NCI-H2081 treated with DMSO at 0.1 percent for 48 hours (cell line): ENCODE results near the gene DNAJB12.
A peak's percentile ranks its signal among the peaks of the same experiment; 100 is the strongest.
"Not testable (repeated sequence)": the region's sequence is repeated elsewhere in the genome, so short reads cannot be mapped to it uniquely, and the experiment has no call there.

Source experiments
- DNase-seq: peaks from one replicate; lab custom pipeline; 2025; lab: John Stamatoyannopoulos, UW

The DNAJB12 gene

DNA sequence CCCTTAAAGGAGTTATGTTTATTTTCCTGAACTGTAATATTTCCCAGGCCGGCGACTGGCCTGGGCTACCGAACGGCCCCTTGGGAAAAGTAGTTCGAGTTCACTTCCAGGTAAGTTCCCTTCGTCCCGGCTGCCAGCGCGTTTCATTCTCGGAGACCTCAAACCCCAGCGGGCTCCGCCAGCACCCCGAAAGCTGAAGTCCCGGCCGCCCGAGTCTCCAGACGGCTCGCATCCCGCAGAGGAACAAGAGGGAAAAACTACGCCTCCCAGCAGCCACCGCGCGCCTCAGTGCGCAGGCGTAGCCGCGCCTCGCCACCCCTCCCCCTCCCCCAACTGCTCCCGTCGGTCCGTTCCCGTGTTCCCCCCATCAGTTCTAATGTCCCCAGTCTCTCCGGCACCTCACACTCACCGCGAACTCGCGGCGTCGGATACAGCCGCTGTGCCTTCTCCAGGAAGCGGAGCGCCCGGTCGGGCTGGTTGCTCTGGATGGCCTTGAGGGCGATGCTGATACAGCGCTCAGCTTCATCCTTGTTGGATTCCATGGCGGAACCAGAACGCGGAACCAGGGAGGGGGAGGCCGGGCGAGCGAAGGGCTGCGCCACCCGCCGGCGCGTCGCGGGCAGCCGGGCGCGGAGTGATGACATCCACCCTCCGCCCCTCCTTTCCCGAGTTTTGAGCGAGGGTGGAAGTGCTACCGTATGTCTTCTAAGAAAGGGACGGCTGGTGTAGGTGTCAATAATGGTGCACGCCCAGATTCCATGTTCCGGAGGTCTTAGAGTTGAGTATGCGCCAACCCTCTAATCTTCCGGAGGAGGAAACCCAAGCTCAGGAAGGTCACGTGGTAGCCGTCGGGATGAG, at the start of gene DNAJB12:
Gene DNAJB12 (minus strand): TSS at position 564 of the 858 bp plus-strand sequence. CDS start 22 bp downstream, at position 542.
- DNase-seq, result peak; percentile 49

DNA sequence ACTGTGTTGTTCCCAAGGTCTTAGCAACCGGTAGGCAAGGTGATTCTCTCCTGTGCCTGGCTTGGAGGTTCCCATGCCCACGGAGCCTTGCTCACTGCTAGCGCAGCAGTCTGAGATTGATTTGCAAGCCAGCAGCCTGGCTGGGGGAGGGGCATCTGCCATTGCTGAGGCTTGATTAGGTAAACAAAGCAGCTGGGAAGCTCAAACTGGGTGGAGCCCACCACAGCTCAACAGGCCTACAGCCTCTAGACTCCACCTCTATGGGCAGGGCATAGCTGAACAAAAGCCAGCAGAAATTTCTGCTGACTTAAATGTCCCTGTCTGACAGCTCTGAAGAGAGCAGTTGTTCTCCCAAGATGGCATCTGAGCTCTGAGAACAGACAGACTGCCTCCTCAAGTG, 40.9 kb upstream of the DNAJB12 start:
- DNase-seq, result not testable (repeated sequence)

DNA sequence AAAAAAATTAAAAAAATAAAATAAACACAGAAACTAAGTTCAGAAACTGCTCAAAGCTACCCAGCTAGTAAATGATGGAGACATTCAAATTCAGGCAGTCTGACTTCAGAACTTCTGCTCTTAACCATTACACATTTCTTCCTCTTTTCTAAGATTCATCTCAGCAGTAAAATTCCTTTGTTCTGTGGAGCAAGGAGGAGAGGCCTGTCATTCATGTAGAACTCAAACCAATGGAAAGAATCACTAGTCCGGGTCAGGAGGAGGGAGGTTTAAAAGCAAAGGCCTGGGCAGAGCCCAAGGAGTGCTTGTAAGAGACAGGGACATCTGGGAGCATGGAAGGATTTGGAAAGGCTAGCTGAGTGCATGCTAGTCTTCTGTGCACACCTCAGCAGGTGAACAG, 37.9 kb upstream of the DNAJB12 start:
- no peak for DNase-seq

DNA sequence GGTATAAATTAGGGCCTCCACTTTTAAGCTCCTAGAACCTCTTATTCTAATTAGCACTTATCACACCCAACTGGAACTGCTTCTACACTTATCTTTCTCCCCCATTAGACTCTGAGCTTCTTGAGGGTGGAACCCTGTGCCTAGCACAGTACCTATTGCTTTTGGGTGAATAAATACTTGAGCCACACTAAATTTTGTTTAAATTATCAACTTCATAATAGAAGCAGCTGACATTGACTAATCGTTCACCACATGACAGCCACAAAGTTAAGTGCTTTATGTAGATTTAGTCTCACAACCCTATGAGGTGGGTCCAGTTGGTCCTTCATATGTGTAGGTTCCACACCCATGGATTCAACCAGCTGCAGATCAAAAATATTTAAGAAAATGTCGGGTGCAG, 36.0 kb upstream of the DNAJB12 start:
- DNase-seq, result no peak

- DNase-seq, result no peak
Observed at GRCh38 chr10:72389716-72390115, 35.0 kb upstream of the DNAJB12 start.

DNA sequence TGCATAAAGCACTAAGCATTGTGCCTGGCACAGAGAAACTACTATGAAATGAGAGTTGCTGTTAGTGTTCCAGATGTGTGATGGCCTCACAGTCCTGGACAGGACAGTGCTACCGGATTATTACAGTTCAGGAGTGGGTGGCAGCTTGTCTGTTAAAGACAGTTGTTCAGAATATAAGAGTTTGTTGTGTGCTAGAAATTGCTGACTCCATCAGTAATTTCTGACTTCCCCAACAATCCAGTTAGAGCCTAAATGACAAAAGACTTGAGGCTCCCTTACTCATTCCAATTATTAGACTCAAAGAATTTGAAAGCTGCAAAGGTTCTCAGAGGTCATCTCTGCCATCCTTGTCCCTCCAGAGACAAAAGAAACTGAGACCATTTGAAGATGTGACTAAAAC, 34.3 kb upstream of the DNAJB12 start:
- DNase-seq, result no peak

DNA sequence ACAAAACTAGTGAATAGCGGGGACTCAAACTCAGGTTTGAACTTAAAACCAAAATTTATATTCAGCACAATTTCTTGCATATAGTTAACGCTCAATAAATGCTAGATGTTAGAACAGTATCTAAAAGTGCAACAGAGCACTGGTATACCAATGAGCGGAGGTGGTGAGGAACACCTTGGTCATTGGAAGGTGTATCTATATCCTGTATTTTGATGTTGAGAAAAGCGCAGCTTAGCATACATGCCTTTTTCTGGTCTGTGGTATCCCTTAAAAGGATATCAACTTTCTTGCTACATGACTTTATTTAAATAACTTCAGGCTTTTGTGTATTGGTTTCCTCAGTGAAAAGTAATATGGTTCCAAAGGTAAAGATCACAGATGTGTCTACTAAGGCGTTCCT, 33.3 kb upstream of the DNAJB12 start:
- DNase-seq, result no peak

DNA sequence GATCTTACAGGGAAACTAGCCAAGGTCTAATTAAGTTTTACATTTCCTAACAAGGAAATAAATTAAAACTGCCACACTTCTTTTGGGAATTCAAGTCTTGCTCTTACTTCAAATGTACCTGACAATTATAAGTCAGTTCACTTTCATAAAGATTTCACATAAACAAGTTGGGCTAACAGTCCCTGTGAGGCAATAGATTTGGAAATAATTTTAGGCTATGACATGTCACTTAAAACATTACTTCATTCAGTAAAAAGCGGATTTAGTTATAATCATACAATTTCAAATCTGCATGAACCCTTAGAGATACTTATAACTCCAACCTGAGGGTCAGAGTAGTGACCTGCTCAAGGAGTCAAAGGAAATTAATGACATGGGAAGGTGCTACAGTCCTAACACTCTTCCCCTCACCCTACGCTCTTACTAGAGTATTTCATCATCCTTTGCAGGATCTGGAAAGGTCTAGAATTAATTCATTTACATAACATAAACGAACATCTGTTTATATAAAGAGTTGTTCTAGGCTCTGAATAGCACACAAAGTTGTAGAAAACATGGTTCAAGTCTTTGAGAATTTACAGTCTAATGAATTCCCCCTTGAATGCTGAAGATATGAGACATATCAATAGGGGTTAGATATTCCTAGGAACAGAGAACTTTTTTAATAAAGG, 32.3 kb upstream of the DNAJB12 start:
- DNase-seq, result no peak

- DNase-seq, result no peak
Observed at GRCh38 chr10:72385724-72386123, 31.0 kb upstream of the DNAJB12 start.

GRCh38 chr10:72384982-72385381, 30.3 kb upstream of the DNAJB12 start:
- not testable (repeated sequence) for DNase-seq

GRCh38 chr10:72379776-72380175, 25.1 kb upstream of the DNAJB12 start:
- DNase-seq, result no peak

- no peak for DNase-seq
Observed at GRCh38 chr10:72379062-72379461, 24.3 kb upstream of the DNAJB12 start.

DNA sequence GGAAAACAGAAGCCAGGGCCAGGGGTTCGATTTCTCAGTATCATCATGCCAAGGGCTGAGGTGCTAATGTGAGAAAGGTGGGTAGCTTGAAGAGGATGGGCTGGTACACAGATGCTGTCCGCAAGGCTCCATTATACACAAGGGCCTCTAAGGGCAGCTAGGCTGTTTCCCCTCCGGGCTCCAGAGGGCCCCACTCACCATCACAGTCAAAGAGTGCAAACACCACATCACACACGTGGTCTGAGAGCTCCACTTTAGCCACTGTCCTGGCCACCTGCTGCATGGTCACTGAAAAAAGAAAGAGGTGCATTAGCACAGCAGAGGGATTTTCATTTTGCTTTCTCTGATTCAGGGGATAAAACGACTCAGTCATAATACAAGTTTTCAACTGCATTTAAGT, 20.9 kb upstream of the DNAJB12 start:
- DNase-seq, result no peak

- DNase-seq, result no peak
Observed at GRCh38 chr10:72375173-72375572, 20.5 kb upstream of the DNAJB12 start.

DNA sequence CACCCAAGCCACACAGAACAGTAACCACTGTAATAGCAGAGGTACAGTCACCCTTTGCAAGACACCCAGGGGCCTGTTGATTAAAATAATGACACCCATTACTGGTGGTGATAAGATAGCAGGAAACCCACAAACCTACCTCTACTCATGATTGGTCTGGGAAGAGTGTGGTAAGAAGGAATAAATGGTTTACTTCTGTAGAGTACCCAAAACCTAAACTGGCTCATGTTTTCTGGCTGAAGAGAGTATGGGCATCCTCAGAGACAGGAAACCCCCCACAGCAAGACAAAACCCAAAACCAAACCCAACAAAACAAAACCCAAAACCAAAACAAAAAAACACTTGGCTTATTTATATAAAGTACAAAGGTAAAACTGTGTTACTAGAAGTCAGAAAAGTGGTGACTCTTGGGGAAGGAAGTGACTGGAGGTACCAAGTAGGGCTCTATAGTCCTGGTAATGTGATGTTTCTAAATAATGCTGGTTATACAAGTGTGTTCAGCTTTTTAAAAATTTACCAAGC, 15.5 kb upstream of the DNAJB12 start:
- DNase-seq, result no peak

- DNase-seq, result no peak
Observed at GRCh38 chr10:72367301-72367960, 12.7 kb upstream of the DNAJB12 start.

DNA sequence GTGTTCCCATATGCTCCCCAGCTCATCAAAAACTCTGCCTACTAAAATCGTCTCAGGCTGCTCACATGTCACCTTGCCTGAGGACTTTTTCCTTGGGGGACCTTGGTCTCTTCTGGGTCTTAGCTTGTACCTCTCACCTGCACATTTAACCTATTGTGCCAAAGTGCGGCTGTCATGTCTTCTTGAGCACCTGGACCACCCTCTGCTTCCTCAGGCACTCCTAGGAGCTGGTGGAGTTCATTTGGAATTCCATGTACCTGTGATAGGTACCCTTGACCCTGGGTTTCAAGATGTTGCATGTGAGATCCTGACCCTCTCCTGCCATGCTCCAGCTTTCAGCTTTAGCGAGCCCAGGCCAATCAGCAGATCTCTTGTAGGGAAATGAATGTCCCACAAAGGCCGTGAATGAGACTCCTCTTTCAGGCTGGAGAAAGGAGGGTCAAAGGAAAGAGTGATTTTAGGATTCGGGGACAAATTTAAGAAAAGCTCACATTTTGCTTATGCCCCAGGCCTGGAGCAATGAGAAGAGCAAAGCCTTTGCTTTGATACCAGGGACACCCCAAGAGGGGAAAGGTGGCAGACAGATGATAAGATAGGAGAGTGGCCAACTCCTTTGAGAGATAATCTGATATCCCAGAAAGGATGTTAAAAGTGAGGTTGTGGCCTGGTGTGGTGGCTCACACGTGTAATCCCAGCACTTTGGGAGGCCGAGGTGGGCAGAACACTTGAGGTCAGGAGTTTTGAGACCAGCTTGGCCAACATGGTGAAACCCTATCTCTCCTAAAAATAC, 10.6 kb upstream of the DNAJB12 start:
- DNase-seq, result no peak

DNA sequence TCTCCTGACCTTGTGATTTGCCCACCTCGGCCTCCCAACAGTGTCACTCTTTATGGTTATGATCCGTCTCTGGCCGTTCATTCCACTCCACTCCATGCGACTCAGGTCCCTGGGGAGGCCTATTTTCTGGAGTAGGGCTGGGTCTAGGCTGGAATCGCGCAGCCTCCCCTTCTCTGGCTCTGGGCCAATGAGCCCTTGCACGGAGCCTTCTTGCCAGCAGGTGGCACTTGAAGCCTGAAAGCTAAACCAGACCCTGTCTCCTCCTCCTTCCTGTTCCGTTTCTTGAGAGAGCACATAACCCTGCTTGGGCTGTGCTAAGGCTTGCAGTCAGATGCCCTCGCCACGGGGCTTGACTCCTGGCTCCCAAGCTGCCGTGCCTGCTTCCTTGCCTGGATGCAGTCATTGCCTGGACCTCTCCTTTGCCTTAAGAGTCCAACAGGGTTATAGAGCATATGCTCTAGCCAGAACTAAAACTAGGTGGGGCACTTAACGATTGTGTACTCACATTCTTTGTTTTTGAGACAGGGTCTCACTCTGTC, 9.6 kb upstream of the DNAJB12 start:
- DNase-seq, result peak; percentile 34

DNA sequence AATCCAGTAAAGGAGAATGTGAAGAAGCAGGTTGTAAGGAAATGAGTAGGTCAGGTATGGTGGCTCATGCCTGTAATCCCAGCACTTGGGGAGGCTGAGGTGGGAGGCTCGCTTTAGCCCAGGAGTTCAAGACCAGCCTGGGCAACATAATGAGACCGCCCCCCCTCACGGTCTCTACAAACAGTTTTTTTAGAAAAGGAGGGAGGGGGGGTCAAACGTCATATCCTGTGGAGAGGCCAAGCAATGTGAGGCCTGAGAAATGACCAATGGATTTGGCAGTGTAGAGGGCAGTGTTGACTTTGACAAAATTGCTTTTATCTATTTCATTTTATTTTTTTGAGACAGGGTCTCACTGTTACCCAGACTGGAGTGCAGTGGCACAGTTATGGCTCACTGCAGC, 2.3 kb upstream of the DNAJB12 start:
- no peak for DNase-seq

DNA sequence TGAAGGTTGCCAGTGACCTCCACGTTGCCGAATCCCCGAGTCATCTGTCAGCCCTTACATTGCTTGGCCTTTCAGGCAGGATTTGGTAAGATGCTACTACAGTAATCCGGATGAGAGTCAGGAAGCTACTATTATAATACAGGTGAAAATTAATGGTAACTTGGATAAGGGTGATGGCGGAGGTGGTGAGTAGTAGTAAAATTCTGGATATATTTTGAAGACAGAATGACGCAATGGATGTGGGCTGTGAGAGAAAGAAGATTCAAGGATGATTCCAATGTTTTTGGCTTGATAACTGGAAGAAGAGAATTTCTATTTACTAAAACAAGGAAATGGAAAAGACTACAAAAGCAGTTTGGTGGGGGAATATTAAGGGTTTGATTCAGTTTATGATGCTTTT, 1.4 kb upstream of the DNAJB12 start:
- no peak for DNase-seq

DNA sequence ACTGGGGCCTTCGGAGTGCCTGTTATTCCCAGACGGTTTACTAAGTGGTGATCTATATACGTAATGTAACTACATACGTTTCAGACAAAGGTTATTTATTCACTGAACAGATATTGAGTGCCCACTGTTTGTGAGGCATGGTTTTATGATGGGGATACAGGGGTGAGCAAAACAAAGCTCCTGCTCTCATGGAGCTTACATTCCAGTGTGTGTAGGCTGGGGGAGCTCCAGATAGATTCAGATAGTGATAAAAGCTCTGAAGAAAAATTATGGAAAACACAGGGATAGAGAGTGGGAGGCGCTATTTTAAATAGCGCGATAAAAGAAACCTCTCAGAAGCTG, 466 bp upstream of the DNAJB12 start:
- no peak for DNase-seq

DNA sequence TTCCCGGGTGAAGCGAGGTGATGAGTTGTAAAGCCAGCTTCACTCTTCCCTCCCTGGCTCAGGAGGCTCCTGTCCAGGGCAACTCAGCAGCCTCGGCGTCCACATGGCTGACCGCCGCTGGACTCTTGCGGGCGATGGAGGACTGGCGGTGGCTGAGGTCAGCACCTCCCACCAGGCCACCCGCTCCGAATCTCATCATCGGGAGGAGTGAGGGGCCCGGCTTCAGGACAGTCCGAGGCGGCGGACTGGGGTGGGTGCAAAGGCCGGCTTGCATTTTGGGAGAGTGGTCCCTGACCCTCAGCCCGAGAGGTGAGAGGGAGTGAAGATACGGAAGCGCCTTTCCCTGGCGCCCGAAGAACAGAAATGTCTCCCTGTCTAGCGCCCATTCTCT, 759 bp downstream of the DNAJB12 start:
- DNase-seq, result no peak
